Mesendoderm (in vitro differentiated cells): ENCODE data around the gene TTC39C. TPM values are rescaled to one million over a fixed set of nuclear protein-coding genes. Genes with fewer than 3 reads are reported as not detected.

Experiments used
- DNase-seq: peaks from one replicate; pipeline ENCODE4 v3.0.0; 2013
- H2AK5ac ChIP-seq: 2 replicates; pipeline ENCODE4 v1.6.1; 2013; ENCODE audit warnings: low read length, inconsistent platforms
- H2BK120ac ChIP-seq: 2 replicates; pipeline ENCODE4 v1.6.1; 2013; ENCODE audit warnings: low read depth, mild to moderate bottlenecking, low read length, moderate library complexity, mixed read lengths
- H2BK15ac ChIP-seq: replicated peaks from 2 replicates; pipeline ENCODE4 v1.6.1; 2013; ENCODE audit warnings: low read depth, mild to moderate bottlenecking, moderate library complexity
- H2BK5ac ChIP-seq: 2 replicates; pipeline ENCODE4 v1.6.1; 2013; ENCODE audit warnings: low read length, inconsistent platforms
- H3K18ac ChIP-seq: 2 replicates; pipeline ENCODE4 v1.6.1; 2013; ENCODE audit warnings: mild to moderate bottlenecking, low read length, mixed read lengths
- H3K23ac ChIP-seq: one replicate; pipeline ENCODE4 v1.6.1; 2013; ENCODE audit warnings: low read length
- H3K27ac ChIP-seq: 2 replicates; pipeline ENCODE4 v1.5.1; 2013; ENCODE audit warnings: low read depth, mild to moderate bottlenecking, inconsistent platforms, low read length, moderate library complexity
- H3K27me3 ChIP-seq: 2 replicates; pipeline ENCODE4 v1.6.1; 2013; ENCODE audit warnings: low read length, control low read depth, mild to moderate bottlenecking, inconsistent platforms; ENCODE audit not compliant: insufficient read depth, poor library complexity
- H3K36me3 ChIP-seq: 2 replicates; pipeline ENCODE4 v1.6.1; 2013; ENCODE audit warnings: low read length, inconsistent platforms; ENCODE audit not compliant: control insufficient read depth, insufficient read depth
- H3K4ac ChIP-seq: one replicate; pipeline ENCODE4 v1.6.1; 2013; ENCODE audit warnings: low read depth, mild to moderate bottlenecking, low read length, moderate library complexity
- H3K4me1 ChIP-seq: 2 replicates; pipeline ENCODE4 v1.6.1; 2013; ENCODE audit warnings: low read depth, low read length, inconsistent platforms; ENCODE audit not compliant: control insufficient read depth
- H3K4me2 ChIP-seq: 2 replicates; pipeline ENCODE4 v1.6.1; 2013; ENCODE audit warnings: low read length
- H3K4me3 ChIP-seq: 2 replicates; pipeline ENCODE4 v1.5.1; 2013; ENCODE audit warnings: mild to moderate bottlenecking, low read length
- H3K56ac ChIP-seq: one replicate; pipeline ENCODE4 v1.6.1; 2013; ENCODE audit warnings: low read length
- H3K79me1 ChIP-seq: 2 replicates; pipeline ENCODE4 v1.6.1; 2013; ENCODE audit warnings: low read length, inconsistent platforms
- H3K79me2 ChIP-seq: 2 replicates; pipeline ENCODE4 v1.6.1; 2013; ENCODE audit warnings: mild to moderate bottlenecking, low read length; ENCODE audit not compliant: control insufficient read depth, insufficient read depth
- H3K9ac ChIP-seq: 2 replicates; pipeline ENCODE4 v1.6.1; 2013; ENCODE audit warnings: low read length, inconsistent platforms
- H4K5ac ChIP-seq: one replicate; pipeline ENCODE4 v1.6.1; 2013; ENCODE audit warnings: low read length
- H4K8ac ChIP-seq: one replicate; pipeline ENCODE4 v1.6.1; 2013; ENCODE audit warnings: low read depth, mild to moderate bottlenecking, control low read depth, low read length, moderate library complexity
- WGBS: extraction: QIAGEN DNeasy Blood & Tissue Kit; methylation state at CpG from one replicate; pipeline ENCODE4 v1.1.7; 2013; ENCODE audit warnings: low lambda C conversion rate, missing lambda C conversion rate; ENCODE audit not compliant: insufficient coverage; ENCODE audit errors: extremely low coverage; 5-methylcytosine and 5-hydroxymethylcytosine counted together
- polyA plus RNA-seq, 2 experiments: library from polyadenylated mRNA; stranded (reverse); fragments of 200-250 nt; gene quantifications; one replicate each; pipeline ENCODE4 v1.2.3, GENCODE V29; 2013

TTC39C gene
- polyA plus RNA-seq (2013, experiment 1 of 2): 22.6 TPM
- 24.1 TPM for polyA plus RNA-seq (2013, experiment 2 of 2)

DNA sequence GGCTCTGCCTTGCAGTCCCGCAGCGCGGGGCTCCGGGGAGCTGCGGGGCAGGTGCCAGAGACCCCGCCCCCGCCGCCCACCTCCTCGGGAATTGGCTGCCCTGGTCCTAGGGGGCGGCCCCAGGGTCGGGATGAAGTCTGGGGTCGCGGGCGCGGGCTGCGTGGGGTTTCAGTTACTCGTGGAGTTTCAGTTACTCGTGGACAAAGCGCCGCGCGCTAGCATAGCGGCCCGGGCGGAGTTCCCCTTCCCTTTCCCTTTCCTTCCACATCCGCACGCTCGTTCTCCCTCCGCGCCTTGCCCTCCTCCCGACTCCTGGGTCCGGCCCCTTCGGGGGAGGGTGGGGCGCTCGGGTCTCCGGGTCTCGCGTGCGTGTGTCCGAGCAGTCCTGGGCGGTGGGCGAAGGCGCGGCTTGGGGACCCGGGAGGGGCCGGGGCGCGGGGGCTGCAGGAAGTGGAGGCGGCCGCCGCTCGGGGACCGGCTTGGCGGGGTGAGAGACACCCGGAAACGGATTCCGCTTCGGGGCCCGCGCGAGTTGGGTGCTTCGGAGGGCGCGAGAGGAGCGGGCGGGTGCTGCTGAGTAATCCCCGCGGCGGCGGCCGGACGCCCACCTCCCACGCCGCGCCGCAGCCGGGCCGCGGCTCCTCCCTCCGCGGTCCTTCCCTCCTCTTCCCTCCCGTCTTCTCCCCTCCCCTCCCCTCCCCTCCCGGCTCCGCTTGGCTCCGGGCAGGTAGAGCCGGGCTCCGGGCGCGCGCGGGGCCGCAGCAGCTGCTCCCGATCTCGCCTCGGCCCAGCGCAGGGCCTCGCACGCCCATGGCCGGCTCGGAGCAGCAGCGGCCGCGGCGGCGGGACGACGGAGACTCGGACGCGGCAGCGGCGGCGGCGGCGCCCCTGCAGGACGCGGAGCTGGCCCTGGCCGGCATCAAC, at the start of gene TTC39C:
TTC39C (plus strand) TSS at position 693 of the 924 bp plus-strand sequence; CDS start at position 811, 118 bp downstream.
- peak within 1 kb of the TSS; percentile 91 for H3K56ac ChIP-seq
- H3K79me1 ChIP-seq: peaks cover 7% of the 10 kb centered on the region
- no peak within 1 kb of the TSS for H4K5ac ChIP-seq
- peak within 1 kb of the TSS; percentile 78 for H3K9ac ChIP-seq
- H3K4me3 ChIP-seq: peak within 1 kb of the TSS; percentile 68
- H3K27me3 ChIP-seq: no peaks in the 10 kb centered on the region
- peak within 1 kb of the TSS; percentile 68 for H3K18ac ChIP-seq
- peaks cover 10% of the 10 kb centered on the region for H3K4me1 ChIP-seq
- H2BK15ac ChIP-seq: no peak within 1 kb of the TSS
- DNase-seq: peak; percentile 61
- H3K36me3 ChIP-seq: no peaks in the 10 kb centered on the region
- H3K79me2 ChIP-seq: peaks cover 14% of the 10 kb centered on the region
- H2BK5ac ChIP-seq: no peak within 1 kb of the TSS
- peak within 1 kb of the TSS; percentile 82 for H2BK120ac ChIP-seq
- H2AK5ac ChIP-seq: no peak within 1 kb of the TSS
- H3K4me2 ChIP-seq: peak within 1 kb of the TSS; percentile 85
- no CpG with 5 or more reads among the region's 118 CpGs for WGBS
- H3K4ac ChIP-seq: peak within 1 kb of the TSS; percentile 83
- no peak within 1 kb of the TSS for H4K8ac ChIP-seq
- H3K27ac ChIP-seq: no peak within 1 kb of the TSS
- H3K23ac ChIP-seq: peak within 1 kb of the TSS; percentile 74

DNA sequence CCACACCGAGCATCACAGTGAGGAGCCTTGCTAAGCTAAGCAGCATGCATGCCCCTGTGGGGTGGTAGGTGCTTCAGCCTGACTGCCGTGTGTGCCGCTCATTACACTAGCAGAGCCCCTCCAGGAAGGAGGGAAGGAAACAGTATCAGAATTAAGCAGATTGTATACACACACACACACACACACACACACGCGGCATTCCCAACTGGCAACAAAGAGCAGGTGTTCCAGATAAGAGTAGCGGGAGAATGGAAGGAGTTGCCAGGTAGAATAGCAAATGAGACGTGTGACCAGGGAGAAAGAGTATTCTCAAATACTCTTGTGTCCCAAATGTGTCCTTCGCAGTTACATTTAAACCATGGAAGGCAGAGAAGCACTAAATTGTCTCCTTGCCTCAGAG, 47.6 kb upstream of the TTC39C start:
- no peak overlapping the region for H3K27ac ChIP-seq
- H3K79me2 ChIP-seq: no peaks in the 10 kb centered on the region

DNA sequence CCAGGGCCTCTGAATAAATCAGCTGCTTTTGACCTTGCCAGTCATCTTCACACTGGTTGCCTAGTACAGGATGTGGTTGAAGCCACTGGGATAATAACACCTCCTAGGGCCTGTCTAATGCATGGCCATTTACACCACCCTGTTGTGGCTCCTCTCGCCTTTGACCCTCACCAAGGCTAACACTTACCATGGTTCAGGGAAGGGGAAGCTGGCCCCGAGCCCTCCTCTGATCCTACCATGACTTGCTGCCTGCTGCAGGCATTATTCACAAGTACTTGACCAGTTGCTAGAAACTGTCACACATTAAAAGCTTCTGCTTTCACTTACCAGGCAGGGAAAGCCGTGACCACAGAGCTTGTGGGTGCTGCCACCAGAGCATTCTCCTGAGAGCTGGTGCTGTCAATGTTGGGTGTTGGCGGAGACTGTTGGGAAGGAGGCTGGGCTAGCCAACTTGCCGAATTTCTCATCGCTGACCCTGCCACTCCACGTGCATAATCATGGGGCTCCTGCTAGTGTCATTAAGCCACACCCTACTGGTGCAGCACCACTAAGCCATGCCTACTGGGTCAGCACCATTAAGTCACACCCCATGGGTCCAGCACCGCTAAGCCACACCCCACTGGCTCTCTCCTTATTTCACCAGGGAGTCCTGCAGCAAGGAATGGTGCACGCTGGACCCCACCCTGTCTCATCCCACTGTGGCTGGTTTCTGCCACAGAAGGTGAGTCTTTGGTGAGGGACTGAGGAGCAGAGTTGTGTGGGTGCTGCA, 47.0 kb upstream of the TTC39C start:
- Histone ChIP-seq H3K36me3 (no peaks in the 10 kb centered on the region), H3K23ac (no peak overlapping the region), H3K79me2 (no peaks in the 10 kb centered on the region), H3K4me1 (no peaks in the 10 kb centered on the region), H2BK15ac (no peak overlapping the region), H3K27ac (no peak overlapping the region), H3K9ac (no peak overlapping the region), H4K8ac (no peak overlapping the region), H3K79me1 (no peaks in the 10 kb centered on the region), H2BK120ac (no peak overlapping the region), H3K4ac (no peak overlapping the region), H2AK5ac (no peak overlapping the region), H3K4me2 (no peak overlapping the region), H2BK5ac (no peak overlapping the region), H3K27me3 (no peaks in the 10 kb centered on the region), H3K18ac (no peak overlapping the region), H3K4me3 (no peak overlapping the region), H3K56ac (no peak overlapping the region), H4K5ac (no peak overlapping the region)
- DNase-seq: no peak
- WGBS: no CpG with 5 or more reads among the region's 9 CpGs

More for the DNA sequence above, 47.6 kb upstream of the TTC39C start:
- no CpG with 5 or more reads among the region's 8 CpGs for WGBS
- Histone ChIP-seq H3K23ac (no peak overlapping the region), H3K36me3 (no peaks in the 10 kb centered on the region), H3K9ac (no peak overlapping the region), H2BK120ac (no peak overlapping the region), H3K18ac (no peak overlapping the region), H3K4ac (no peak overlapping the region), H2AK5ac (no peak overlapping the region), H3K4me1 (no peaks in the 10 kb centered on the region), H2BK5ac (no peak overlapping the region), H2BK15ac (no peak overlapping the region), H3K56ac (no peak overlapping the region), H3K4me3 (no peak overlapping the region), H4K8ac (no peak overlapping the region), H3K27me3 (no peaks in the 10 kb centered on the region), H3K4me2 (no peak overlapping the region), H4K5ac (no peak overlapping the region), H3K79me1 (no peaks in the 10 kb centered on the region)
- DNase-seq: no peak

DNA sequence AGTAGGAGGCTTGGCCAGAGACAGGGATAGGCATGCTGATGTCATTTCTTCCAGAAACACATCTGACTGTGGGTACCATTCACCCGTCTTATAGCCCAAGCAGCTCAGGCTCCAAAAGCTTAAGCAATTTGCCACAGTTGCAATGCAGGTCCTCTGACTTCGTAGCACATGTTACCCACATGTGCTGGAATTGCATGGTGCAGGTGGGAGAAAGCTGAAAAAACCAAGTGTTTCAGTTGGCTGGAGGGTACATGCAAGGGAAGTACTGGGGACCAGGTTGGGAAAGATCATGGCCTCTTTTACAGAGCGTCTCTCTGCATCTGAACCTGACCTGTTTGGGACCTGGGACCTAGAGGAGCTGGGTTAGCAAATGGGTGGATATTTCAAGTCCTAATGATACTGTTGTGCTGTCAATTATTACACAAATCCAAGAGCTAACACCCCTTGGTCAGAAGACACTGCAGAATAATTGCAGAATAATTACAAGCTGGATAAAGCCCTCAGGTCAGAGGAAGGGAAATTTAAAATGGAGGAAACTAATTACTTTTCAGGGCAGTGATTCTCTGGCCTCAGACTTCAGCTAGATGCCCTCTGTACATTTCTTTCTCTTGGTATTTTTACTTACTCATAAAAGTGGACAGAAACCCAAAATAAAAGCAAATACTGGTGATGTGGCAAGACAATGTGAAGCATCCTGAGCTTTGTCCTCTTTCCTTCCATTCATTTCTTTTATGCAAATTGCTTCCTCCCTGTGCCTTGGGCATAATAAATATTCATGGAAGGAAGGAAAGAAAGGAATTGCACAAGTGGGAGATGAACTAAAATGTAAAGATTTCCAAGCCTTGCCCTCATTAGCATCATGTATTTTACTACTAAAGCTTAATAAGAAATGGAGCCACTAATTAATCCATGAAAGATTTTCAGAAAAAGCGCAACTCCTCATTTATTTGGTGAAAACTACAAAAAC, 45.6 kb upstream of the TTC39C start:
- no peak overlapping the region for H3K9ac ChIP-seq
- H3K4me2 ChIP-seq: no peak overlapping the region
- H3K56ac ChIP-seq: no peak overlapping the region
- H3K18ac ChIP-seq: no peak overlapping the region
- no peak overlapping the region for H3K23ac ChIP-seq
- no peak overlapping the region for H3K4ac ChIP-seq
- no peak overlapping the region for H3K27ac ChIP-seq
- no peak overlapping the region for H4K8ac ChIP-seq
- H4K5ac ChIP-seq: no peak overlapping the region
- no peak overlapping the region for H2AK5ac ChIP-seq
- no peak overlapping the region for H3K4me3 ChIP-seq
- WGBS: no CpG with 5 or more reads among the region's 4 CpGs
- no peak overlapping the region for H2BK5ac ChIP-seq
- DNase-seq: no peak
- H3K79me2 ChIP-seq: no peaks in the 10 kb centered on the region
- H3K4me1 ChIP-seq: no peaks in the 10 kb centered on the region
- no peaks in the 10 kb centered on the region for H3K79me1 ChIP-seq
- no peaks in the 10 kb centered on the region for H3K27me3 ChIP-seq
- H3K36me3 ChIP-seq: no peaks in the 10 kb centered on the region
- H2BK120ac ChIP-seq: no peak overlapping the region
- no peak overlapping the region for H2BK15ac ChIP-seq

DNA sequence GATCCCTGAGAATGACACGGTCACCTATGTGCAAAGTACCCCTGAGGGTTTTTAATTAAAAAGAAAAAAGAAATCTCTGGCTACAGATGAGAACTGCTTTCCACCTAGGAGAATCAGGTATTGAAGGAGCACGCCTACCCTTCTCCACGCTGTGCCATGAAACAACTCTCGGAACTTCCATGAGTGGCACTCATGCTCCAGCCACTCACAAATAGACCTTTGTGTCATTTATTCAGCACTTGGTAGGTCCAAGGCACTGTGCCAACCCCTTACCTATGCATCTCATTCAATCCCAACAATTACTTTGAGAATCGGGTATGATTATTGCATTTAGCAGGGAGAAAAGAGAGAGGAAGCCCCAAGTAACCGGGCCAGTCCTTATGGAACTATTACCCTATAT, 44.9 kb upstream of the TTC39C start:
- H3K9ac ChIP-seq: no peak overlapping the region
- no peaks in the 10 kb centered on the region for H3K79me1 ChIP-seq
- no peaks in the 10 kb centered on the region for H3K36me3 ChIP-seq
- H3K4me1 ChIP-seq: no peaks in the 10 kb centered on the region
- H3K23ac ChIP-seq: no peak overlapping the region
- no peak overlapping the region for H2BK120ac ChIP-seq
- H3K79me2 ChIP-seq: no peaks in the 10 kb centered on the region
- no peak overlapping the region for H3K4me3 ChIP-seq
- no peak for DNase-seq
- no peak overlapping the region for H3K4ac ChIP-seq
- no peak overlapping the region for H3K18ac ChIP-seq
- H2AK5ac ChIP-seq: no peak overlapping the region
- H2BK5ac ChIP-seq: no peak overlapping the region
- no peaks in the 10 kb centered on the region for H3K27me3 ChIP-seq
- WGBS: no CpG with 5 or more reads among the region's 6 CpGs
- no peak overlapping the region for H3K27ac ChIP-seq
- no peak overlapping the region for H4K8ac ChIP-seq
- H2BK15ac ChIP-seq: no peak overlapping the region
- no peak overlapping the region for H3K56ac ChIP-seq
- no peak overlapping the region for H4K5ac ChIP-seq
- H3K4me2 ChIP-seq: no peak overlapping the region
